ENCODE results near the gene PECR. TPM values are rescaled to one million over a fixed set of nuclear protein-coding genes. Genes with fewer than 3 reads are reported as not detected.

The PECR gene
- total RNA-seq, 1 donor: 7.0 TPM

DNA sequence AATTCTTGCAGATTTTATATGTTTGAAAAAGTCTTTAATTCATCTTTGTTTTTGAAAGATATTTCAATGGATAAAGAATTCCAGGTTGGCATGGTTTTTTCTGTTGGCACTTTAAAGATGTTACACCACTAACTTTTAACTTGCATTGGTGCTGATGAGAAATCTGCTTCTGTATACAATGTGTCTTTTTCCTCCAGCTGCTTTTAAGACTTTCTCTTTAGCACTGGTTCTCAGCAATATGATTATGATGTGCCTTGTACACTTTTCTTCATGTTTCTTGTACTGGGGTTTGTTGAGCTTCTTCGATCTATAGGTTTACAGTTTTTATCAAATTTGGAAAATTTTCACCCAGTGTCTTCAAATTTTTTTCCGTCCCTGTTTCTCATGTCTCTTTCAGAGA lies 29.2 kb downstream of the PECR start:
- TF ChIP-seq, protein P1, sequence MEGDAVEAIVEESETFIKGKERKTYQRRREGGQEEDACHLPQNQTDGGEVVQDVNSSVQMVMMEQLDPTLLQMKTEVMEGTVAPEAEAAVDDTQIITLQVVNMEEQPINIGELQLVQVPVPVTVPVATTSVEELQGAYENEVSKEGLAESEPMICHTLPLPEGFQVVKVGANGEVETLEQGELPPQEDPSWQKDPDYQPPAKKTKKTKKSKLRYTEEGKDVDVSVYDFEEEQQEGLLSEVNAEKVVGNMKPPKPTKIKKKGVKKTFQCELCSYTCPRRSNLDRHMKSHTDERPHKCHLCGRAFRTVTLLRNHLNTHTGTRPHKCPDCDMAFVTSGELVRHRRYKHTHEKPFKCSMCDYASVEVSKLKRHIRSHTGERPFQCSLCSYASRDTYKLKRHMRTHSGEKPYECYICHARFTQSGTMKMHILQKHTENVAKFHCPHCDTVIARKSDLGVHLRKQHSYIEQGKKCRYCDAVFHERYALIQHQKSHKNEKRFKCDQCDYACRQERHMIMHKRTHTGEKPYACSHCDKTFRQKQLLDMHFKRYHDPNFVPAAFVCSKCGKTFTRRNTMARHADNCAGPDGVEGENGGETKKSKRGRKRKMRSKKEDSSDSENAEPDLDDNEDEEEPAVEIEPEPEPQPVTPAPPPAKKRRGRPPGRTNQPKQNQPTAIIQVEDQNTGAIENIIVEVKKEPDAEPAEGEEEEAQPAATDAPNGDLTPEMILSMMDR (IDR thresholded peaks at IDR 0.05; ENCODE audit: insufficient read depth, low read length): no peak
- H3K4me3 ChIP-seq (ENCODE audit: low read depth, low read length): no peak overlapping the region
- DNase-seq (ENCODE audit: low read depth): no peak

DNA sequence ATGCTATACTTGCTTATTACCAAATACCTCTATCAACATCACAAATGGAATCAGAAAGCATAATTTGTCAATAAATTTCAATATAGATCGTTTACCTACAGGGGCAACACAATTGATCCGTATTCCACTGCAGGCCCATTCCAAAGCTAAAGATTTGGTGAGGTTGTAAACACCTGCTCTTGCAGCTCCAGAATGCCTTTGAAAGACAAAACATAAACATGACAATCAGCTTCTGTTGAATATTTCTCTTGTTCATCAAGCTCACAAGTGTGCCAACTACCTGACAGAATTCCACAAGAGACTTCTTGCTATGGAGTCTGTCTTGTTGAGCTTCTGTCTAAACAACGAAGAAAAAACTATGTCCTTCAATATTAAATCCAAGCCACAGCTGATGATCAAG lies 30.3 kb downstream of the PECR start:
- TF ChIP-seq, protein P1 (IDR thresholded peaks at IDR 0.05; ENCODE audit: insufficient read depth, low read length): no peak
- no peak for DNase-seq (ENCODE audit: low read depth)
- H3K4me3 ChIP-seq (ENCODE audit: low read depth, low read length): no peak overlapping the region

DNA sequence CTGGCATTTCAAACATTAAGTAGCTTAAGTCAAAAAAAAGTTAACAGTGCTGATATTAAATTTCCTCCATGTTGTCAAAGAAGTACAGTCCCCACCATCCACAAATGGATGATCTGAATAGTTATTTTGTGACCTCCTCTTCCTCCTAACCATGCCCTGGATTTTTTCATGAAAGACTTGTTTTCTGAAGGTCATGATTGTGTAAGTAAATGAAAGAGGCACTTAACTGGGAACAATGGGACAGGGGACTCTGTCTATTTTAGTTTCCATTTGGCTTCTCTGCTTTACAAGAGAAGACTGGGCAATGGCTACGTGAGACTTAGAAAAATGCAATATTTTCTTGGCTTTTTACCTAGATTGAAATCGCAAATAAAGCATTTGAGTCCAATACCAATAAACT lies 32.2 kb downstream of the PECR start:
- H3K4me3 ChIP-seq (ENCODE audit: low read depth, low read length): no peak overlapping the region
- TF ChIP-seq, protein P1 (IDR thresholded peaks at IDR 0.05; ENCODE audit: insufficient read depth, low read length): no peak
- DNase-seq (ENCODE audit: low read depth): no peak

DNA sequence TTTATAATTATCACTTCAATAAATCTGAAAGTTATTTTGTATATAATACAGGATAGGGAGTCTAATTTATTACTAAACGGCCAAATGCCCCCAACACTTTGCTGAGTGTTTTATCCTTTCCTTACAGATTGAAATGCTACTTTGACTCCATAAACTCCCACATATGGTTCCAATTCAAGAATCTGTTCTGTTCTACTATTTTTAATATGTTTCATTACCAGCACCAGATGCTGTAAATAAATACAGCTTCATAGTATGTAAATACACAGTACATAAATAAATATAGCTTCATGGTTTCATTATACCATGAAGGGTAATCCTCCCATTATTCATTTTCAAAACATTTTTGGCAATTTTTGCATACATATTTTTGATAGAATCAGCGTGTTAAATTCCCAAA lies 34.2 kb downstream of the PECR start:
- DNase-seq (ENCODE audit: low read depth): no peak
- TF ChIP-seq, protein P1 (IDR thresholded peaks at IDR 0.05; ENCODE audit: insufficient read depth, low read length): no peak
- H3K4me3 ChIP-seq (ENCODE audit: low read depth, low read length): no peak overlapping the region

DNA sequence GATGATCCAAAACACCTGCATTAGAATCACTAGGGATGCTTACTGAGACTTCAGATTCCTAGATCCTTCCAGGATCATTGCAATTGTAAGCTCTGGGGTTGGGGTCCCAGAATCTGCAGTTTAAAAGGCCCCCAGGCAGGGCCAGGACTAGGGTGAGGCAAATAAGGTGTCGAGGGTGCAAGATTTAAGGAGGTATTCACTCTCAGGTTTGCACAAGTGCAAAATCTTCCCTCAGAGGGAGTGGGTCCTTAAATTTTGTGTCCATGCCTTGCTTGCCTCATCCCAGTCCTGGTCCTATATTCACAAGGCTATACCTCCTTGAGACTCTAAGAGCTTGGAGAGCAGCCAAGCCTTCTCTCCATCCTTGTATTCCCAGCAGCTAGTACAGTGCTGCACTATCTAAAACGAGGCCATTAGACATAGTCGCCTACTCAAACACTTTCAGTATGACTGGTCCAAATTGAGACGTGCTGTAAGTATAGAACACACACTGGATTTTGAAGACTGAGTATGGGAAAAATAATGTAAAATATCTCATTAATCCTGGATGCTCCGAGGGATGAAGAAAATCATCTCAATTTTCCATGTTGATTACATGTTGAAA lies 36.6 kb downstream of the PECR start:
- TF ChIP-seq, protein P1 (IDR thresholded peaks at IDR 0.05; ENCODE audit: insufficient read depth, low read length): no peak
- H3K4me3 ChIP-seq (ENCODE audit: low read depth, low read length): no peak overlapping the region
- DNase-seq (ENCODE audit: low read depth): no peak

DNA sequence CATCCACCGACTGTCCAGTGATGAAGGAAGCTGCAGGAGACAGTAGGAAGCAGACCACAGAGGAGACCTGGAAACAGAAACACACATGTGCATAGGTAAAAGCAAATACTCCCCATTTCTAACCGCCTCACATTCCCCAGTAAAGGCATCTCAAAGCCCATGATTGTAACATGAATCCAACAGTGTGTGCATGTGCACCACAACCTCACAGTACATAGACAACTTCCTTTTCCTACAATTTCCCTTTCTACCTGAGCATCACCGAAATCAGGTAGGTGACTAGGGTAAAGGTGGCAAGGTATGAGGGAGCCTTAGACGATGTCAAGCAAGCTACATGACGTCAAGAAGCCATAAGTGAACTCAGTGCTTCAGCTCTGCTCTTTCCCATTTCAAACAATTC lies 37.7 kb downstream of the PECR start:
- TF ChIP-seq, protein P1 (IDR thresholded peaks at IDR 0.05; ENCODE audit: insufficient read depth, low read length): no peak
- no peak for DNase-seq (ENCODE audit: low read depth)
- no peak overlapping the region for H3K4me3 ChIP-seq (ENCODE audit: low read depth, low read length)

DNA sequence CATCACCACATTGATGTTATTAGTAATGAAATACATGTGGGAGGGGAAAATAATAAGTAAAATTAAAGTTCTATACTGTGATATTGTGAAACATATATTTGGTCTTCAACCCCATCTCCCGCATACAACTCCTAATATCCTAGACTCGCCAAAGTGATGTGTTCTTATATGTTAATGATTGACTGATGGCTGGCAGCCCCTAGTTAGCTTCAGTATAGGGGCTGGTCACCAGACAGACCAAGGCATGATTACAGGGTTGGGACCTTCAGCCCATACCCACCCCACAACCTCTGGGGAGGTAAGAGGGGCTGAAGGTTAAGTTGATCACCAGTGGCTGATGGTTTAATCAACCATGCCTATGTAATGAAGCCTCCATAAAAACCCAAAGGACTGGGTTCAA lies 40.2 kb downstream of the PECR start:
- TF ChIP-seq, protein P1 (IDR thresholded peaks at IDR 0.05; ENCODE audit: insufficient read depth, low read length): no peak
- DNase-seq (ENCODE audit: low read depth): no peak
- H3K4me3 ChIP-seq (ENCODE audit: low read depth, low read length): no peak overlapping the region

Measured in fibroblast of the aortic adventitia (primary cell).